ENCODE measurements around the gene ZNF532. TPM values are rescaled to one million over a fixed set of nuclear protein-coding genes. Genes with fewer than 3 reads are reported as not detected.
"Not testable (repeated sequence)": the region's sequence is repeated elsewhere in the genome, so short reads cannot be mapped to it uniquely, and the experiment has no call there.

ZNF532 gene
- total RNA-seq, 1 experiment from 2014 or later: 18.6 TPM

GRCh38 chr18:58905777-58906428 is 41.2 kb downstream of the ZNF532 start:
- Histone ChIP-seq H3K36me3 (no peaks in the 10 kb centered on the region; the same call in none of the 2 replicates), H3K4me3 (no peak overlapping the region), H3K27me3 (no peaks in the 10 kb centered on the region), H3K9me3 (no peaks in the 10 kb centered on the region)
- no peak for DNase-seq

DNA sequence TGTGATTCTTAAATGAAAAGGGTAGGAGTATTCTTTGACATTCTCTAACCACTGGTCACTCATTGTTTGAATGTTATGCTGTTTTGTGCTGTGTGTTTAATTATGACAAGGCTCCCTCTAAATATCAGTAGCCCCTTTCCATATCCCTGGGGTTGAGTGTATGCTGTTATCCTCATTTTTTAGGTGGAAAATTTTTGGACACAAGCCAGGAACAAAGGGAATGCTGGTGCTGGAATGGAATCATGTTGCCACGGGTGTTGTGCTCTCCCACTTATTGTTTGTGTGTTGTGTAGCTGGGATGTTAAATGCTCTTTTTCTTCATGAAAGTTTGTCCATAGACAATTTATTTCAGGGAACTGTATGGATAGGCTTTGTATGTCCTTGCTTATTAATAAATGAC is 43.3 kb downstream of the ZNF532 start:
- Histone ChIP-seq H3K27me3 (no peaks in the 10 kb centered on the region), H3K36me3 (peaks cover 5% of the 10 kb centered on the region), H3K4me3 (no peak overlapping the region), H3K9me3 (no peaks in the 10 kb centered on the region)
- DNase-seq: no peak

- no peak for DNase-seq
- H3K9me3 ChIP-seq: no peaks in the 10 kb centered on the region
- H3K4me3 ChIP-seq: no peak overlapping the region
- H3K27me3 ChIP-seq: no peaks in the 10 kb centered on the region
- peaks cover 6% of the 10 kb centered on the region for H3K36me3 ChIP-seq
These were observed 44.8 kb downstream of the ZNF532 start for GRCh38 chr18:58909521-58909920.

DNA sequence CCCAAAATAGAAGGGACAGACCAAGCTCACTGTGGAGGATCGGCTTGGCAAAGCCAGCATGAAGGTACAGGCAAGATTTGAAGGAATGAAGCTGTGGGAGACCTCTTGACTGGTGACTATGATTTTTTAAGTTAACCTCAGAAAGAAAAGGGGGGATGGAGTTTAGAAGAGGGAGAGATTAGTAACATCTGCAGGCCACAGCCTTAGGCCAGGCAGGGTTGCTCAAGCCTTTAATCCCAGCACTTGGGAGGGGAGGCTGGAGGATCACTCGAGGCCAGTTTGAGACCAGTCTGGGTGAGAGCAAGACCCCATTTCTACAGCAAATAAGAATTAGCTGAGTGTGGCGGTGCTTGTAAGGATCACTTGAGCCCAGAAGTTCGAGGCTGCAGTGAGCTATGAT is 46.6 kb downstream of the ZNF532 start:
- DNase-seq: no peak
- Histone ChIP-seq H3K4me3 (no peak overlapping the region), H3K27me3 (no peaks in the 10 kb centered on the region), H3K9me3 (no peaks in the 10 kb centered on the region), H3K36me3 (peaks cover 13% of the 10 kb centered on the region)

DNA sequence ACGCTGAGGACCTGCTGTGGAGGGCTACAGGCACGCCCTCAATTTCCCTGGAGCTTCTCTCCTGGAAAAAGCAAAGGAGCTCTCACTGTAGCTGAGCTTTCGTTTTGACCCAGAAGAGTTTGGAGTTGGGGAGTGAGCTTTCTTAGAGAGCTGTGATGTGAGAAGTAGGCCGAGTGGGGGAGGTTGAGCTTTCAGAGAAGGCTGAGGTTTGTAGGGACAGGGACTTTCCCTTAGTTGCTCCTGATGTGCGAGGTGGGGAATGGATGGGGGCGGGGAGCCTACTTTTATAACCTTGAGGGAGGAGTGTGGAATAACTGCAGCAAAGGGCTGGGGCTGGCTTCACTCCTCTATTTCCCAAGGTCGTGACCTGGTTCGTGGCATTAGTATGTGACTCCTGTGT is 47.1 kb downstream of the ZNF532 start:
- no peak for DNase-seq
- peaks cover 16% of the 10 kb centered on the region for H3K36me3 ChIP-seq
- H3K4me3 ChIP-seq: no peak overlapping the region
- H3K9me3 ChIP-seq: no peaks in the 10 kb centered on the region
- H3K27me3 ChIP-seq: no peaks in the 10 kb centered on the region

DNA sequence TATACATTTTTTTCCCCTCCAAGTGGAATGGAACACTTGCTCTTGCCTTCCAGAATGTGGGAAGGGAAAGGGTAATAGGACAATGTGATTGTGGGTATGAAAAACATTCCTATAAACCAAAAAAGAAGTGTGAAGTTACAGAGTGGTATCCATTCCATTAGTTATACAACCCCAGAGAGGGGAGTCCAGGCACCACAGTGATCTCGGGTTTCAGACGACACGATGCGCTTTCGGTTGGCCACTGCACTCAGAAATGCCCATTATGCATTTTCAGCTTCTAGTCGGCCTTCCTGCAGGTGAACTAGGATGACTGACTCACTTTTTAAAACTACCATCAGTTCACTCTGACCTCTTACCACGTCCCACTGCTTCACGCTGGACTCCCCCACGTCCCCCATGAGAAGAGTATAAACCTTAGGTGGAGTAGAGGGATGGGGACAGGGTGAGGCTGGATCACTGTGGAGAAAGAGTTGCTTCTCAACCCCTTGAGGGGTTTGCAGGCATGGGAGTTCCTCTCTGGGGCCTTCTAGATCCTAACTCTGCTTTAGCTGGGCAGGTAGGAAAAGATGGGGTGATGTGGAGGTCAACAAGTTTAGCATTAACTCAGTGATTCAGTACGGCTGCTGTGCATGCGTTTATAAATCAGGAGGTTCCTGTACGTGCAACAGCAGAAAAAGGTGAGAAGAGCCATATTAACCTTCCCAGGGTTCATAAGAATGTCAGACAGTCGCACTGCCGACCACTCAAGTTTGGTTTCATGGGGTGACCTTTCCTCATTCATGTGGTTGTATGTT is 50.5 kb downstream of the ZNF532 start:
- no peak for DNase-seq
- Histone ChIP-seq H3K36me3 (peaks cover 22% of the 10 kb centered on the region), H3K9me3 (no peaks in the 10 kb centered on the region), H3K4me3 (no peak overlapping the region), H3K27me3 (no peaks in the 10 kb centered on the region)

DNA sequence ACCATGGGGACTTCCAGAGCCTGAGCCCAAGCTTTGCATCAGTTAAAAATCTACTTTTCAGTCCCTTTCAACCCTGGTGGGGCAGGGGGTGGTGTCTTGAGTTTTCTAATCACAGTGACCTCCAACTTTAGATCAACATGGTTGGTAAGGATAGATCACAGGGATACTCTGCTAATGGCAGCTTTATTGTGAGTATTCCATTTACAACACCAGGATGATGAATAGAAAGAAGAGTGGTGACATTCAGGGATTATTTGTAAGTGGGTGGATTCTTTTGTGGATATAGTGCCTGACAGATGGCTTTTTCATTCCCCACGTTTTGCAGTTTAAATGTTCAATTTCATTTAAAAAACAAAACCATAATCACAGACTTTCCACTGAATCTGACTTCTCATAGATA is 51.3 kb downstream of the ZNF532 start:
- DNase-seq: no peak
- H3K4me3 ChIP-seq: no peak overlapping the region
- H3K9me3 ChIP-seq: no peaks in the 10 kb centered on the region
- no peaks in the 10 kb centered on the region for H3K27me3 ChIP-seq
- peaks cover 22% of the 10 kb centered on the region for H3K36me3 ChIP-seq

DNA sequence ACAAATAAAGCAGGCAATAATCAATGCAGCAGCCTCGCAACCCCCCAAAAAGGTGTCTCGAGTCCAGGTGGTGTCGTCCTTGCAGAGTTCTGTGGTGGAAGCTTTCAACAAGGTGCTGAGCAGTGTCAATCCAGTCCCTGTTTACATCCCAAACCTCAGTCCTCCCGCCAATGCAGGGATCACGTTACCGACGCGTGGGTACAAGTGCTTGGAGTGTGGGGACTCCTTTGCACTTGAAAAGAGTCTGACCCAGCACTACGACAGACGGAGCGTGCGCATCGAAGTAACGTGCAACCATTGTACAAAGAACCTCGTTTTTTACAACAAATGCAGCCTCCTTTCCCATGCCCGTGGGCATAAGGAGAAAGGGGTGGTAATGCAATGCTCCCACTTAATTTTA is 55.3 kb downstream of the ZNF532 start:
- not testable (repeated sequence) for DNase-seq, H3K27me3 ChIP-seq, H3K4me3 ChIP-seq, H3K9me3 ChIP-seq
- H3K36me3 ChIP-seq: peaks cover 36% of the 10 kb centered on the region

GRCh38 chr18:58922995-58923394 is 58.3 kb downstream of the ZNF532 start:
- H3K36me3 ChIP-seq: peaks cover 34% of the 10 kb centered on the region
- no peaks in the 10 kb centered on the region for H3K9me3 ChIP-seq
- H3K27me3 ChIP-seq: no peaks in the 10 kb centered on the region
- no peak for DNase-seq
- H3K4me3 ChIP-seq: no peak overlapping the region

GRCh38 chr18:58924473-58924872 is 59.8 kb downstream of the ZNF532 start:
- Histone ChIP-seq H3K4me3 (no peak overlapping the region), H3K9me3 (no peaks in the 10 kb centered on the region), H3K36me3 (peaks cover 31% of the 10 kb centered on the region), H3K27me3 (no peaks in the 10 kb centered on the region)
- no peak for DNase-seq

DNA sequence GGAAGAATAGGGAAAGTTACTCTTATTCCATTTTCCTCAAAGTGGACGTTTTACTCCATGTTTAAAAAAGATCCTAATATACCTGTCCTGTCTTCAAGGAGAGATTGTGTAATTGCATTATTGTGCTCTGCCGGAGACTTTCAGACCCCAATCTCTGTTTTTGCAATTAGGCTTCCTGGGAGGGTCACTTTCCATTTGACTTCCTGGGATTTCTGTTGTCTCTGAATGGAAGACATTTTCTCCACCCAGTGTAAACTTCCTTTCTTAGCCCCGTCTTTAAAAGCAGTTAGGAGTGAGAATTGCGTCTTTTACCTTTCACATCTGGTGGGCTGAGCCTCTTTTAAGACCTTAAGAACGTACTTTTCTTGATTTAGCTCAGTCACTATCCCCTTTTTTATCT is 63.0 kb downstream of the ZNF532 start:
- H3K4me3 ChIP-seq: no peak overlapping the region
- no peaks in the 10 kb centered on the region for H3K27me3 ChIP-seq
- H3K36me3 ChIP-seq: peaks cover 19% of the 10 kb centered on the region
- no peaks in the 10 kb centered on the region for H3K9me3 ChIP-seq
- DNase-seq: no peak

- Histone ChIP-seq H3K36me3 (peaks cover 12% of the 10 kb centered on the region), H3K4me3 (no peak overlapping the region), H3K27me3 (no peaks in the 10 kb centered on the region), H3K9me3 (no peaks in the 10 kb centered on the region)
- no peak for DNase-seq
These were observed 63.7 kb downstream of the ZNF532 start for GRCh38 chr18:58928386-58928785.

- no peaks in the 10 kb centered on the region for H3K27me3 ChIP-seq
- H3K36me3 ChIP-seq: peaks cover 7% of the 10 kb centered on the region; the same call in 1 of the 2 replicates
- H3K9me3 ChIP-seq: no peaks in the 10 kb centered on the region
- no peak overlapping the region for H3K4me3 ChIP-seq
- DNase-seq: no peak
These were observed 64.5 kb downstream of the ZNF532 start for GRCh38 chr18:58929206-58929605.

DNA sequence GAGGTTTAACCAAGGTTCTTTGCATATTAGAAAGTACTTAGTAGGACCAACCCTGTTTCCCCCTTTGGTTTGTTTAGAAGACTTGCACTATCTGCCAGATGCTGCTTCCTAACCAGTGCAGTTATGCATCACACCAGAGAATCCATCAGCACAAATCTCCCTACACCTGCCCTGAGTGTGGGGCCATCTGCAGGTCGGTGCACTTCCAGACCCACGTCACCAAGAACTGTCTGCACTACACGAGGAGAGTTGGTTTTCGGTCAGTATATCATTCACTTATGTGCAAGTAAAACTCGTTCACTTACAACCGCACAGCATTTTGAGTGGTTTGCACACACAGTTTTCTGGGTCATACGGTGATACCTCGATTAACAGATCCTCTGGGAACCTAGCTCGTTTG is 69.7 kb downstream of the ZNF532 start:
- DNase-seq: no peak
- Histone ChIP-seq H3K9me3 (no peaks in the 10 kb centered on the region), H3K27me3 (no peaks in the 10 kb centered on the region), H3K36me3 (peaks cover 16% of the 10 kb centered on the region), H3K4me3 (no peak overlapping the region)

DNA sequence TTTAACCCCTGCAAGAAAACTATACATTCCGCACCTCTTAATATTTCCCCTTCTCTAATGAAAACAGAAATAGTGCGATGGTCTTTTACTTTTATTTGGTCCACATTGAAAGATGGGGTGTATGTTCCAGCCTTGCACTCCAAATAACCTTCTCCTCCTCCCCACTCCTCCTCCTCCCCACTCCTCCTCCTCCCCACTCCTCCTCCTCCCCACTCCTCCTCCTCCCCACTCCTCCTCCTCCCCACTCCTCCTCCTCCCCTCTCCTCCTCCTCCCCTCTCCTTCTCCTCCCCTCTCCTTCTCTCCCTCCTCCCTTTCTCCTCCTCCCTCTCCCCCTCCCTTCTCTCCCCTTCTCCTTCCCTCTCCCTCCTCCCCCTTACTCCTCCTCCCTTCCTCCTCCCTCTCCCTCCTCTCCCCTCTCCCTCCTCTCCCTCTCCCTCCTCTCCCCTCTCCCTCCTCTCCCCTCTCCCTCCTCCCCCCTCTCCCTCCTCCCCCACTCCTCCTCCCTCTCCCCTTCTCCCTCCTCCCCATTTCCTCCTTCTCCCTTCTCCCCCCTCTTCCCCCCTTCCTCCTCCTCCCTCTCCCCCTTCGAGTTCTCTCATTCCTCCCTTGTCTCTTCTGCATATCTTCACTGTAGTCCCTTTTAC is 70.4 kb downstream of the ZNF532 start:
- DNase-seq: no peak
- peaks cover 19% of the 10 kb centered on the region for H3K36me3 ChIP-seq
- no peaks in the 10 kb centered on the region for H3K9me3 ChIP-seq
- H3K4me3 ChIP-seq: no peak overlapping the region
- no peaks in the 10 kb centered on the region for H3K27me3 ChIP-seq

- Histone ChIP-seq H3K9me3 (no peaks in the 10 kb centered on the region), H3K4me3 (no peak overlapping the region), H3K36me3 (peaks cover 19% of the 10 kb centered on the region), H3K27me3 (no peaks in the 10 kb centered on the region)
- no peak for DNase-seq
These were observed 72.6 kb downstream of the ZNF532 start for GRCh38 chr18:58937071-58937886.

DNA sequence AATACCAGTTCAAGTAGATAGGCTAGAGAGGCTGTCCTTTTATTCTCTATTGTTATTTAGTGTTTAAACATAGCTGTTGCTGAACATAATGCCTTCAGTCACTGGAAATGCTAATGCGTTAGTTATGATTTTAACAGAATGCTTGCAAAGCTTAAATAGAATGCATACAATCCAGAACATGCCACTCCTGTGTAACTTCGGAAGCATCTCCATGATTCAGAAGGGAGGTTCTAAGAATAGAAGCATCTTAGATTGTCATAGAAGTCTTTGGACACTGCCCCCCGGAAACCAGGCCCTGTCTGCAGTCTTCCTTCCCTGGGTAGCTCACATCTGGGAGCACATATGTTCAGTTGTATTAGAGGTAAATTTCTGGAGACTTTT is 73.2 kb downstream of the ZNF532 start:
- no peaks in the 10 kb centered on the region for H3K9me3 ChIP-seq
- H3K27me3 ChIP-seq: no peaks in the 10 kb centered on the region
- DNase-seq: no peak
- peaks cover 19% of the 10 kb centered on the region for H3K36me3 ChIP-seq
- no peak overlapping the region for H3K4me3 ChIP-seq
